Left ventricle myocardium inferior (tissue), 1 donor: ENCODE measurements around the gene CELF2. TPM values are rescaled to one million over a fixed set of nuclear protein-coding genes. Genes with fewer than 3 reads are reported as not detected.
A peak's percentile ranks its signal among the peaks of the same experiment; 100 is the strongest.
"Not testable (repeated sequence)": the region's sequence is repeated elsewhere in the genome, so short reads cannot be mapped to it uniquely, and the experiment has no call there.

Source experiments
- DNase-seq: peaks from one replicate; pipeline ENCODE4 v3.0.0-alpha.2; 2020
- H3K27ac ChIP-seq: fragments of 200-600 bp; replicated peaks from 2 replicates; pipeline ENCODE4 v1.8.0; 2021
- H3K27me3 ChIP-seq: fragments of 200-600 bp; 2 replicates; pipeline ENCODE4 v1.8.0; 2021; ENCODE audit warnings: low read depth
- H3K36me3 ChIP-seq: fragments of 200-600 bp; 2 replicates; pipeline ENCODE4 v1.8.0; 2021
- H3K4me1 ChIP-seq: fragments of 200-600 bp; 2 replicates; pipeline ENCODE4 v1.8.0; 2021
- H3K4me3 ChIP-seq: fragments of 200-600 bp; 2 replicates; pipeline ENCODE4 v1.8.0; 2021; ENCODE audit warnings: mild to moderate bottlenecking, moderate library complexity
- H3K9me3 ChIP-seq: fragments of 200-600 bp; replicated peaks from 2 replicates; pipeline ENCODE4 v1.8.0; 2021
- CTCF ChIP-seq: fragments of 200-600 bp; IDR thresholded peaks from 2 replicates; pipeline ENCODE4 v1.8.0; 2021; ENCODE audit warnings: antibody characterized with exemption, mild to moderate bottlenecking, borderline replicate concordance
- intact Hi-C: fragments of 100-400 bp; cut with micrococcal nuclease; formaldehyde crosslinking; loops from one replicate; pipeline ENCODE4 v1.11.0; 2022
- total RNA-seq: library from RNA; stranded (reverse); fragmentation: NEBNext Ultra II Directional; extraction: Animal tissue kit (Norgen Biotek cat#: 25700); gene quantifications from one replicate; pipeline ENCODE4 v1.2.1, GENCODE V29; 2021
- donor health status: DM: no; HTN: yes; CAD: no; lungs with severe emphysema.

CELF2 gene
- total RNA-seq, 1 donor from 2014 or later: 74.9 TPM

- H3K27ac ChIP-seq: peak overlapping the region; percentile 78
- TF ChIP-seq CTCF: no peak
- H3K27me3 ChIP-seq: no peaks in the 10 kb centered on the region
- no peak for DNase-seq
- intact Hi-C loops: no loop called here
- H3K36me3 ChIP-seq: no peaks in the 10 kb centered on the region
- H3K4me1 ChIP-seq: peaks cover 94% of the 10 kb centered on the region
- H3K4me3 ChIP-seq: no peak overlapping the region
- peaks cover 1% of the 10 kb centered on the region for H3K9me3 ChIP-seq
Observed at GRCh38 chr10:11179516-11180105, 161.9 kb downstream of the CELF2 start.

GRCh38 chr10:11180228-11180627 lies 162.6 kb downstream of the CELF2 start:
- peaks cover 8% of the 10 kb centered on the region for H3K9me3 ChIP-seq
- peaks cover 88% of the 10 kb centered on the region for H3K4me1 ChIP-seq
- TF ChIP-seq CTCF: no peak
- no peaks in the 10 kb centered on the region for H3K27me3 ChIP-seq
- DNase-seq: no peak
- no peak overlapping the region for H3K4me3 ChIP-seq
- intact Hi-C loops: no loop called here
- H3K27ac ChIP-seq: peak overlapping the region; percentile 78
- H3K36me3 ChIP-seq: peaks cover 3% of the 10 kb centered on the region

- Histone ChIP-seq H3K27me3 (no peaks in the 10 kb centered on the region), H3K9me3 (peaks cover 10% of the 10 kb centered on the region), H3K36me3 (peaks cover 6% of the 10 kb centered on the region), H3K4me3 (no peak overlapping the region), H3K27ac (peak overlapping the region; percentile 68), H3K4me1 (peaks cover 70% of the 10 kb centered on the region)
- intact Hi-C loops: no loop called here
- peak; percentile 73 for DNase-seq
- TF ChIP-seq CTCF: no peak
Observed at GRCh38 chr10:11181978-11182377, 164.3 kb downstream of the CELF2 start.

GRCh38 chr10:11183015-11183414 lies 165.3 kb downstream of the CELF2 start:
- peaks cover 60% of the 10 kb centered on the region for H3K4me1 ChIP-seq
- intact Hi-C loops: no loop called here

GRCh38 chr10:11184093-11184492 lies 166.4 kb downstream of the CELF2 start:
- peaks cover 58% of the 10 kb centered on the region for H3K4me1 ChIP-seq
- H3K27ac ChIP-seq: peak overlapping the region; percentile 68
- peaks cover 10% of the 10 kb centered on the region for H3K9me3 ChIP-seq
- no peak overlapping the region for H3K4me3 ChIP-seq
- TF ChIP-seq CTCF: no peak
- H3K36me3 ChIP-seq: peaks cover 6% of the 10 kb centered on the region
- intact Hi-C loops: no loop called here
- H3K27me3 ChIP-seq: no peaks in the 10 kb centered on the region
- no peak for DNase-seq

More at GRCh38 chr10:11183015-11183414, 165.3 kb downstream of the CELF2 start:
- no peak overlapping the region for H3K4me3 ChIP-seq
- peak overlapping the region; percentile 68 for H3K27ac ChIP-seq
- no peaks in the 10 kb centered on the region for H3K27me3 ChIP-seq
- peaks cover 6% of the 10 kb centered on the region for H3K36me3 ChIP-seq
- TF ChIP-seq CTCF: no peak
- H3K9me3 ChIP-seq: peaks cover 10% of the 10 kb centered on the region
- no peak for DNase-seq

- H3K27ac ChIP-seq, H3K9me3 ChIP-seq, H3K4me3 ChIP-seq, DNase-seq, intact Hi-C loops, H3K27me3 ChIP-seq, H3K36me3 ChIP-seq: not testable (repeated sequence)
- peaks cover 58% of the 10 kb centered on the region for H3K4me1 ChIP-seq
Observed at GRCh38 chr10:11185128-11185665, 167.5 kb downstream of the CELF2 start.
